Measurements from ENCODE around the gene VSIR. TPM values are rescaled to one million over a fixed set of nuclear protein-coding genes. Genes with fewer than 3 reads are reported as not detected.

Gene VSIR
- total RNA-seq, 1 experiment from 2014 or later = 57.7 TPM

- H3K9me3 ChIP-seq (ENCODE audit: insufficient read depth, low read depth) = no peaks in the 10 kb centered on the region
- ChIA-PET CTCF (no interaction called here), POLR2A (ENCODE audit: unreplicated experiment) (no interaction called here)
- no peaks in the 10 kb centered on the region for H4K20me1 ChIP-seq (ENCODE audit: insufficient read depth)
- H3K27ac ChIP-seq = no peak overlapping the region
- BruUV-seq (replicated peaks) = no TSS peak
- H3K79me2 ChIP-seq (ENCODE audit: low read depth) = no peaks in the 10 kb centered on the region
- no peaks in the 10 kb centered on the region for H3K27me3 ChIP-seq (ENCODE audit: insufficient read depth, low read depth)
- no peak for TF ChIP-seq EZH2 (IDR thresholded peaks at IDR 0.05; ENCODE audit: low read depth)
- TF ChIP-seq CTCF (conservative IDR thresholded peaks at IDR 0.05) = no peak
- intact Hi-C loops (cut with micrococcal nuclease; ENCODE audit: unreplicated experiment) = no loop called here
- peaks cover 45% of the 10 kb centered on the region for H3K4me1 ChIP-seq (replicated peaks; ENCODE audit: insufficient read depth)
- no peaks in the 10 kb centered on the region for H3K36me3 ChIP-seq (ENCODE audit: low read depth)
- peaks cover 20% of the 10 kb centered on the region for H3F3A ChIP-seq (ENCODE audit: insufficient read depth, low read depth)
- H3K9me2 ChIP-seq (ENCODE audit: insufficient read depth) = no peaks in the 10 kb centered on the region
- no peak overlapping the region for H3K4me2 ChIP-seq
- H3K4me3 ChIP-seq = no peak overlapping the region
- no peak for DNase-seq
- no peak overlapping the region for H2AFZ ChIP-seq
These were observed 48.8 kb downstream of the VSIR start for GRCh38 chr10:71724539-71724938.

- H3K9me2 ChIP-seq (ENCODE audit: insufficient read depth) = no peaks in the 10 kb centered on the region
- H3F3A ChIP-seq (ENCODE audit: insufficient read depth, low read depth) = peaks cover 10% of the 10 kb centered on the region; the same call in 1 of the 2 replicates
- H3K36me3 ChIP-seq (ENCODE audit: low read depth) = no peaks in the 10 kb centered on the region
- no peak for TF ChIP-seq EZH2 (IDR thresholded peaks at IDR 0.05; ENCODE audit: low read depth)
- no peak for TF ChIP-seq CTCF (conservative IDR thresholded peaks at IDR 0.05)
- H3K4me2 ChIP-seq = no peak overlapping the region
- H3K79me2 ChIP-seq (ENCODE audit: low read depth) = no peaks in the 10 kb centered on the region
- H3K9me3 ChIP-seq (ENCODE audit: insufficient read depth, low read depth) = no peaks in the 10 kb centered on the region
- H3K4me1 ChIP-seq (replicated peaks; ENCODE audit: insufficient read depth) = peaks cover 33% of the 10 kb centered on the region
- H3K27me3 ChIP-seq (ENCODE audit: insufficient read depth, low read depth) = no peaks in the 10 kb centered on the region
- no TSS peak for BruUV-seq (replicated peaks)
- intact Hi-C loops (cut with micrococcal nuclease; ENCODE audit: unreplicated experiment) = no loop called here
- CTCF ChIA-PET = no interaction called here
- POLR2A ChIA-PET (ENCODE audit: unreplicated experiment) = no interaction called here
- H3K4me3 ChIP-seq = no peak overlapping the region
- H4K20me1 ChIP-seq (ENCODE audit: insufficient read depth) = no peaks in the 10 kb centered on the region
- DNase-seq = no peak
- H2AFZ ChIP-seq = no peak overlapping the region
- H3K27ac ChIP-seq = no peak overlapping the region
These were observed 50.0 kb downstream of the VSIR start for GRCh38 chr10:71723311-71723710.

- POLR2A ChIA-PET (ENCODE audit: unreplicated experiment) = no interaction called here
These were observed 50.5 kb downstream of the VSIR start for GRCh38 chr10:71722849-71723248.

More at GRCh38 chr10:71722849-71723248, 50.5 kb downstream of the VSIR start:
- intact Hi-C loops (cut with micrococcal nuclease; ENCODE audit: unreplicated experiment) = no loop called here
- Histone ChIP-seq H3K79me2 (ENCODE audit: low read depth) (no peaks in the 10 kb centered on the region), H3K9me3 (ENCODE audit: insufficient read depth, low read depth) (no peaks in the 10 kb centered on the region), H3K27me3 (ENCODE audit: insufficient read depth, low read depth) (no peaks in the 10 kb centered on the region), H3K36me3 (ENCODE audit: low read depth) (no peaks in the 10 kb centered on the region), H3K4me2 (no peak overlapping the region), H3F3A (ENCODE audit: insufficient read depth, low read depth) (peaks cover 6% of the 10 kb centered on the region; the same call in 1 of the 2 replicates), H3K9me2 (ENCODE audit: insufficient read depth) (no peaks in the 10 kb centered on the region), H3K4me1 (replicated peaks; ENCODE audit: insufficient read depth) (peaks cover 28% of the 10 kb centered on the region), H2AFZ (no peak overlapping the region), H4K20me1 (ENCODE audit: insufficient read depth) (no peaks in the 10 kb centered on the region), H3K27ac (no peak overlapping the region), H3K4me3 (no peak overlapping the region)
- CTCF ChIA-PET = no interaction called here
- TF ChIP-seq EZH2 (IDR thresholded peaks at IDR 0.05; ENCODE audit: low read depth) (no peak), CTCF (conservative IDR thresholded peaks at IDR 0.05) (no peak)
- no peak for DNase-seq
- no TSS peak for BruUV-seq (replicated peaks)

All from PC-9 (cell line).